ENCODE data around the gene C16orf87.

C16orf87 gene

DNA sequence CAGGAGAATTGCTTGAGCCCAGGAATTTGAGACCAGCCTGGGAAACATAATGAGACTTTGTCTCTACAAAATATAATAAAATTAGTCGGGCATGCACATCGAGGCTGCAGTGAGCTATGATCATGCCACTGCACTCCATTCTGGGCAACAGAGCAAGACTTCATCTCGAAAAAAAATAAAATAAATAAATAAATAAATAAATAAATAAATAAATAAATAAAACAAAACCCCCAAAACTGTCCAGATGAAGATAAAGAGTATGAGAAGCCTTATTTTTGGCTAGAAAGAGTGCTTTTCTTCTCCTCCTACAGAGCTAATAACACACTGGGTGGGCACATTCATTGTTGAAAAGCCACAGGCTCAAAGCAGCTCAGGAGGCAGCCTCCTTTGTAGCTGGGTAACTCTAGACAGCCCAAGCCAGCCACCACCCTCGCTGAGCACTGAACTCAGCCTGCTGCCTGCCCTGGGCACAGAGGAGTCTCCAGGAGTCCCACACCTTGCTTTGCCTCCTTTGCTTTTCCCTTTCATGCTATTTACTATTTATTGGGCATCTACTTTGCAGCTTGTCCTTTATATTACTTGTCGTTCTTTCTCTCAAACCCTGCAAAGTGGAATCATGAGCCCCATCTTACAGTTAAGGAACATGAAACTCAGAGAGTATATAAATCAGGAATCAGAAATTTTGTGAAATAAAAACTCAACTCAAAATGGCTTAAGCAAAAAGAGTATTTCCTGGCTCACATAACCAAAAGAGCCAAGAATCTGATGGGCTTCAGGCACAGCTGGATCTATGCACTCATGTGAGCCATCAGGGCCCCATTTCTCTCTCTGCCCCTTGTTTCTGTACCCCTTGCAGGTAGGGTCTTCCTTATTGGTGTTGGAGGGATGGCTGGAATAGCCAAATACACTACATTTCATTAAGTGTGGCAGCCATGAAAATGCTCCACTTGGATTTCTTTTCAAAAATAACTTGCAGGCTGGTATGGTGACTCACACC is 18.1 kb upstream of the C16orf87 start:
- DNase-seq, result no peak
- in situ Hi-C loops (cut with MboI; ENCODE audit: low pct_unique_long_range_greater_than_20kb, low sequenced_read_pairs), result no loop called here

DNA sequence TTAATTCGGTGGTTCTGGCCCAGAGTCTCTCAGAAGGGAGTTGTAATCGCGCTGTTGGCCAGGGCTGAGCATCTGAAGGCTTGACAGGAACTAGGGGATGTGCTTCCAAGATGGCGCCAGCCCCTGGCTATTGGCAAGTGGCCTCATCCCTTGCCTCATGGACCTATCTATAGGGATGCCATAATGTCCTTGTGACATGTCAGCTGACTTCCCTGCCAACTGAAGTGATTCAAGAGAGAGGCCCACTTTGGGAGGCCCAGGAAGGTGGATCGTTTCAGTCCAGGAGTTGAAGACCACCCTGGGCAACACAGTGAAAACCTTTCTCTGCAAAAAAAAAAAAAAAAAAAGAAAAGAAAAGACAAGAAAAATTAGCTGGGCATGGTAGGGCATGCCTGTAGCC is 15.0 kb upstream of the C16orf87 start:
- in situ Hi-C loops (cut with MboI; ENCODE audit: low pct_unique_long_range_greater_than_20kb, low sequenced_read_pairs), result no loop called here

GRCh38 chr16:46844771-46845170 is 13.8 kb upstream of the C16orf87 start:
- in situ Hi-C loops (cut with MboI; ENCODE audit: low pct_unique_long_range_greater_than_20kb, low sequenced_read_pairs), result no loop called here
- DNase-seq, result no peak

More for the DNA sequence above, 15.0 kb upstream of the C16orf87 start:
- no peak for DNase-seq

DNA sequence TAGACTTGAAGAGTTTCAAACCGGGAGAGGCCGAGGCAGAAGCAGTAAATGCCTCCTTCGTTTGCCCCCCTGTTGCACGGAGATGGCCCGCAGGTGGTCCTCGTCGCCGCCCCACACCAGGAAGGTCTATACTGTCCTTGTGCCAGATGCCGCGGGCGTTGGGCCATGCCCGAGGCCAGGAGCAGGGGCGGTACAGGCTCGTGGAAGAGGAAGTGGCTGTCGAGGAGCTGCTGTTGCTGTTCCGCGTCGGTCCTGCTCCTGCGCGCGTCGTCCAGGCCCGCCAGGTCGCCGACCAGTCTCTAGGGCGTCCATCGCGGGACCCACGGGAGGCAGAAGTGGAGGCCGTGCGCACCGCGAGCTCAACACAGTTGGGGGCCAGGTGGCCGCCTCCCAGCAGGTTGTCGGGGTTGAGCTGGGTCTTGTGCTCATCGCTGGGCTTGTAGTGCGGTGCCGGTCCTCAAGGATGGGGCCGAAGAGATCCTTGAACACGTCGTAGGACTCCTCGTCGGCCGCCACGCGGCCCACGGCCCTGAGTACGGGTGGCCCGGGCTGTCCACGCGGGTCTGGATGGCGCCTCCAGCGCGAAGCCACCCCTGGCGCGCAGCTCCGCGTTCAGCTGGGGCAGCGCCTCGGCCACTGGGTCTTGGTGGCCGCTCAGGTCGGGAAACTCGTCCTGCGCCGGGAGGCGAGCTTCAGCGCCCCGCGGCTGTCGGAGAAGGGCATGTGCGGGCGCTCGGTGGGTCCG is 13.1 kb upstream of the C16orf87 start:
- DNase-seq, result no peak
- in situ Hi-C loops (cut with MboI; ENCODE audit: low pct_unique_long_range_greater_than_20kb, low sequenced_read_pairs), result no loop called here

GRCh38 chr16:46842192-46842895 is 11.4 kb upstream of the C16orf87 start:
- in situ Hi-C loops (cut with MboI; ENCODE audit: low pct_unique_long_range_greater_than_20kb, low sequenced_read_pairs), result no loop called here

GRCh38 chr16:46839986-46840443 is 9.0 kb upstream of the C16orf87 start:
- in situ Hi-C loops (cut with MboI; ENCODE audit: low pct_unique_long_range_greater_than_20kb, low sequenced_read_pairs), result no loop called here
- no peak for DNase-seq

More at GRCh38 chr16:46842192-46842895, 11.4 kb upstream of the C16orf87 start:
- DNase-seq, result no peak

- in situ Hi-C loops (cut with MboI; ENCODE audit: low pct_unique_long_range_greater_than_20kb, low sequenced_read_pairs), result no loop called here
- no peak for DNase-seq
These were observed 5.9 kb upstream of the C16orf87 start for GRCh38 chr16:46836534-46837530.

GRCh38 chr16:46833460-46833800 is 2.5 kb upstream of the C16orf87 start:
- in situ Hi-C loops (cut with MboI; ENCODE audit: low pct_unique_long_range_greater_than_20kb, low sequenced_read_pairs), result no loop called here
- no peak for DNase-seq

DNA sequence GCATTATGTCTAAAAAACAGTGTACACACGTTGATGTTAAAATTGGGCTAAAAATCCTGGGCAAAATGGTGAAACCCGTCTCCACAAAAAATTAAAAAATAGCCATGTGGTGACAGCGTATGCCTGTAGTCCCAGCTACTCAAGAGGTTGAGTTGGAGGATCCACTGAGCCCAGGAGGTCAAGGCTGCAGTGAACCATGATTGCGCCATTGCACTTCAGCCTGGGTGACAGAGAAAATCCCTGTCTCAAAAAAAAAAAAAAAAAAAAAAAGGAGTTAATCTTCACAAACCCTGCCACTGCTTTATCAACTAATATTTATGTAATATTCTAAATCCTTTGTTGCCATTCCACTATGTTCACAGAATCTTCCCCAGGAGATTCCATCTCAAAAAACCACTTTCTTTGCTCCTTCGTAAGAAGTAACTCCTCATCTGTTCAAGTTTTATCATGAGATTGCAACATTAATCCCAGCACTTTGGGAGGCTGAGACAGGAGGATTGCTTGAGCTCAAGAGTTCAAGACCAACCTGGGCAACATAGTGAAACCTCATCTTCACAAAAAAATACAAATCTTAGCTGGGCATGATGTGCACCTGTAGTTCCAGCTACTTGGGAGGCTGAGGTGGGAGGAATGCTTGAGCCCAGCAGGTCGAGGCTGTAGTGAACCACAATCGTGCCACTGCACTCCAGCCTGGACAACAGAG is 1.9 kb upstream of the C16orf87 start:
- in situ Hi-C loops (cut with MboI; ENCODE audit: low pct_unique_long_range_greater_than_20kb, low sequenced_read_pairs), result no loop called here
- no peak for DNase-seq

DNA sequence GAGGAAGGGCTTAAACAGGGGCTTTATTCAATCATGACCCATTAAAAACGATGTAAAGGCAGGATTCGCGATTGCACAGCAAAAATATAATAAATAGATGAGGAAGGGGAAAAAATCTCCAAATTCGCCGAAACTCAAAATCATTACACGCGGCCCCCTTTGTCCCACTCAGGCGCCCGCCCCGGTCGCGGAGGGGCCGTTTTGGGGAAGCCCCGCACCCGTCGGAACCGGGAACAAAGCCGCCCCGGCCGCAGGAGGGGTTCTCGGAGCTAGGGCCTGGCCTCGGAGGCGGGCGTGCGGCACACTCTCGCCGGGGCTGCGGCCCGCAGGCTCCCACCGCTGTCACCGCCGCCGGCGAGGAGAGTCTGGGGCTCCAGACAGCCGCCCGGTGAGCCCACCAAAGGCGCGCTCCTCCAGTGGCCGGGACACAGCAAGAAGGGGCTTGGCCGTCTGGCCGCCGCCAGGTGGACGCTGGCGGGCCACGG is 521 bp downstream of the C16orf87 start:
- DNase-seq, result no peak
- in situ Hi-C loops (cut with MboI; ENCODE audit: low pct_unique_long_range_greater_than_20kb, low sequenced_read_pairs), result no loop called here

DNA sequence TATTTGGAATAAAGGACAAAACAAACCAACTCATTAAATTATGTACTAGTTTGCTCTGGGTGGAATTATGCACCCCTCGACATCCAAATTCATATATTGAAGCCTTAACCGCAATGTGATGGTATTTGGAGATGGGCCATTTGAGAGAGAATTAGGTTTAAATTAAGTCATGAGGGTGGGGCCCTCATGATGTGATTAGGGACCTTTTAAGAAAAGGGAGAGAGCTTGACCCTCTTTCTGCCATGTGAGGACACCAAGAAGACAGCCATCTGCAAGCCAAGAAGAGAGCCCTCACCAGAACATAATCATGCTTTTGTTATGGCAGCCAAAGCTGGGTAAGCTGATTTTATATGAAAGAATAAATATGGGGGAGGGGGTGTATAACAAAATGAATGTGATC is 2.0 kb downstream of the C16orf87 start:
- in situ Hi-C loops (cut with MboI; ENCODE audit: low pct_unique_long_range_greater_than_20kb, low sequenced_read_pairs), result no loop called here
- DNase-seq, result no peak

DNA sequence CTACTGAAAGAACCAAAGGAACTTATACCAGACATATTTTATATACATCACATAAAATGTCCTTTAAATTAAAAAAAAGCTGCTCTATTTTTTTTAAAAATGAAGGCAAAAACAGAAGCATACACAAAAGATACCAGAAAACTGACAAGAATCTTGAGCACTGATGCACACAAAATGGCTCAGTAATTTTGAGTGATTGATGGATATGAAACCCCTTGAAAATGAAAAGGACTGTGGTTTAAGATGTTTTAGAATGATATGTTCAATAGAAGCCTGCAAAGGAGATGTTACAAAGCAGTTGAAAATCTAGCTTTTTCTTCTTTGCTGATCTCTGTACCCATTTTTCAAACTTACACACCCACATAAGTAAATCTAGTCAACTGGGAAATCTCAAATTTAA is 2.7 kb downstream of the C16orf87 start:
- in situ Hi-C loops (cut with MboI; ENCODE audit: low pct_unique_long_range_greater_than_20kb, low sequenced_read_pairs), result no loop called here
- no peak for DNase-seq

GRCh38 chr16:46826631-46827030 is 4.3 kb downstream of the C16orf87 start:
- DNase-seq, result no peak
- in situ Hi-C loops (cut with MboI; ENCODE audit: low pct_unique_long_range_greater_than_20kb, low sequenced_read_pairs), result no loop called here

DNA sequence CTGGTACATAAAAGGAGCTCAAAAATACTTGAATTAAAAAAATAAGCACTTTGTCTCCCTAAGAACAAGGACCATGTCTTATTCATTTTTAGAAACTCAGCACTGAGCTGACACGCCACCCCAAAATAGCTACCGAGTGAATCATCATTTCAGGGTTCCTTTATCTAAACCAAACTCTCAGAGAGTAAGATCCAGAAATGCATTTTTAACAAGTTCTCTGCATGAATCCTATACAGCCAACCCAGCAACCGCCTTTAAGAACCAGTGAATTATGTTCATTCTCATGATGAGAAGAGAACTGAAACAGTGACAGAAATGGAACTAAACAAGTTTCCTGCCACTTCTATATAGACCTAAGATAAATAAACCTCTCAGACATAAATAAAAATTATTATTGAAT is 8.7 kb downstream of the C16orf87 start:
- in situ Hi-C loops (cut with MboI; ENCODE audit: low pct_unique_long_range_greater_than_20kb, low sequenced_read_pairs), result no loop called here
- DNase-seq, result no peak

DNA sequence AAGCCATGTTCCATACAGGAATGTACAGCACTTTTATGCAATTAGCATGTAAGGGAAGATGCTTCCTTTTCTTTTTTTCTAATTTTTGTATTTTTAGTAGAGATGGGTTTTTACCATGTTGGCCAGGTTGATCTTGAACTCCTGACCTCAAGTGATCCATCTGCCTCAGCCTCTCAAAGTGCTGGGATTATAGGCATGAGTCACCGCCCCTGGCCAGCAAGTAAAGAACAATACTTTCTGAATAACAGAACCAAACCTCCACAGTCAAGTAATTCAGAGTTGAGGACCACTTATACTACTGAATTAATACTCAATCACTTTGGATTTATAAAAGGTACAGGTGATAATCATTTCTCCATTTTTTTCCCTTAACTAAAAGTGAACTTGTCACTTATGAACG is 13.0 kb downstream of the C16orf87 start:
- no peak for DNase-seq

DNA sequence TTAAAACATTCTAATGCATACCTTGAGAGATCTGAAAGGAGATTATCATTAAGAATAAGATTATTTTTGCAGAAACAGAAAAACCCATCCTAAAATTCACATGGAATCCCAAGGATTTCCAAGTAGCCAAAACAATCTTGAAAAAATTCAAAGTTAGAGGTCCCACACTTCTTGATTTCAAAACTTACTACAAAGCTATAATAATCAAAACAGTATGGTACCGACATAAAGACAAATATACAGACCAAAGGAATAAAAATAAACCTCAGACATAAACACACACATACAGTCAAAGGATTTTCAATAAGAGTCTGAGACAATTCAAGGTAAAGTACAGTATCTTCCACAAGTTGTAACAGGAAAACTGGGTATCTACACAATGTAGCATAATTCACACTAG is 16.2 kb downstream of the C16orf87 start:
- no peak for DNase-seq
- in situ Hi-C loops (cut with MboI; ENCODE audit: low pct_unique_long_range_greater_than_20kb, low sequenced_read_pairs), result no loop called here

More for the DNA sequence above, 13.0 kb downstream of the C16orf87 start:
- in situ Hi-C loops (cut with MboI; ENCODE audit: low pct_unique_long_range_greater_than_20kb, low sequenced_read_pairs), result no loop called here

GRCh38 chr16:46813611-46814010 is 17.4 kb downstream of the C16orf87 start:
- DNase-seq, result no peak
- in situ Hi-C loops (cut with MboI; ENCODE audit: low pct_unique_long_range_greater_than_20kb, low sequenced_read_pairs), result no loop called here
